A673 (cell line): ENCODE data around the gene PIM3.

Experiments used
- CTCF ChIP-seq: fragments of 300-800, 200-600 bp; sonication (generic); conservative IDR thresholded peaks from 2 replicates; pipeline ENCODE4 v1.5.1; 2017; ENCODE audit warnings: low read depth, mild to moderate bottlenecking, antibody characterized with exemption, low read length, moderate library complexity, mixed read lengths
- EZH2 ChIP-seq: fragments of 200-600 bp; sonication (generic); IDR thresholded peaks from 2 replicates; pipeline ENCODE4 v1.6.1; 2017; ENCODE audit warnings: borderline replicate concordance, low read depth, mild to moderate bottlenecking, mixed read lengths, antibody characterized with exemption, low read length; ENCODE audit not compliant: poor library complexity, severe bottlenecking

GRCh38 chr22:49937758-49938564 is 22.6 kb upstream of the PIM3 start:
- TF ChIP-seq CTCF (no peak), EZH2 (no peak)
